T-helper 1 cell (primary cell): ENCODE measurements around the gene ZNF648.
"Not testable (repeated sequence)": the region's sequence is repeated elsewhere in the genome, so short reads cannot be mapped to it uniquely, and the experiment has no call there.

Source experiments
- DNase-seq, 5 donors: peaks; one replicate each; pipeline ENCODE4 v3.0.0-alpha.2; 2012 to 2020
- total RNA-seq, 4 donors: gene quantifications; one replicate each; lab custom pipeline; 2026; lab: John Stamatoyannopoulos, UW

ZNF648 gene, protein sequence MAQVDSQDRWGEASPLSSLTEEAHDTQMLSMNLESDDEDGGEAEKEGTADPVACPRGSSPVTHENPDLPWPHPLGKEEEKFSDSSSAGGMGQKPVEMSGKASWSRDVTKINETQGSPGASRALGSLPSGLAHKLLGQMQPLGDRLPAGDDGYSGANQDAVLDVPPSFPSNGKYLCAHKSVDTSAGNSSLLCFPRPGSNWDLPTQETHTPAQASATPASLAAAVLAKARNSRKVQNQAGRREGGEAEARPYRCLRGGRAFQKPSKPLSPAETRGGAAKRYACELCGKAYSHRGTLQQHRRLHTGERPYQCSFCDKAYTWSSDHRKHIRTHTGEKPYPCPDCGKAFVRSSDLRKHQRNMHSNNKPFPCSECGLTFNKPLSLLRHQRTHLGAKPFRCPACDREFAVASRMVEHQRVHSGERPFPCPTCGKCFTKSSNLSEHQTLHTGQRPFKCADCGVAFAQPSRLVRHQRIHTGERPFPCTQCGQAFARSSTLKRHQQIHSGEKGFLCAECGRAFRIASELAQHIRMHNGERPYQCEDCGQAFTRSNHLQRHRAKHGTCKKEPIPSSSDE
- 0 reads per million in 4 donors for total RNA-seq

GRCh38 chr1:182061594-182061993, at the start of gene ZNF648:
TSS of gene ZNF648 (minus strand) at chr1:182061712. CDS start at chr1:182058010, 3,702 bp downstream.
- no peak for DNase-seq

- DNase-seq: no peak
Measured at GRCh38 chr1:182110635-182111034, 49.1 kb upstream of the ZNF648 start.

GRCh38 chr1:182109771-182110170, 48.3 kb upstream of the ZNF648 start:
- DNase-seq: no peak

- DNase-seq: no peak
Measured at GRCh38 chr1:182107209-182107608, 45.7 kb upstream of the ZNF648 start.

DNA sequence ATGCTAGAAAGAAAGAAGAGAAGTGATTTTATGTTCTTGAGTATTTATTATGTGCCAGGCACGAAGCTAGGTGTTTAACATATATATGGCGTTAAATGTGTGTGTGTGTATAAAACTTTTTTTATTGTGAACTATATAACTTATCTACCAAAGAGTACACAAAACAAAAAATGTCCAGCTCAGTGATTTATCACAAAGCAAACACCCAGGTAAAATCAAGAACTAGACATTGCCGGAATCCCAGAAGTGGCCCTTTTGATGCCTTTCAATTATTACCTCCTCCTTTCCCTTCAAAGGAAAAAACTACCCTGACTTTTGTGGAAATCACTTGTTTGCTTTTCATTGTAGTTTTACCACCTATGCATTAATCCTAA, 40.5 kb upstream of the ZNF648 start:
- no peak for DNase-seq

DNA sequence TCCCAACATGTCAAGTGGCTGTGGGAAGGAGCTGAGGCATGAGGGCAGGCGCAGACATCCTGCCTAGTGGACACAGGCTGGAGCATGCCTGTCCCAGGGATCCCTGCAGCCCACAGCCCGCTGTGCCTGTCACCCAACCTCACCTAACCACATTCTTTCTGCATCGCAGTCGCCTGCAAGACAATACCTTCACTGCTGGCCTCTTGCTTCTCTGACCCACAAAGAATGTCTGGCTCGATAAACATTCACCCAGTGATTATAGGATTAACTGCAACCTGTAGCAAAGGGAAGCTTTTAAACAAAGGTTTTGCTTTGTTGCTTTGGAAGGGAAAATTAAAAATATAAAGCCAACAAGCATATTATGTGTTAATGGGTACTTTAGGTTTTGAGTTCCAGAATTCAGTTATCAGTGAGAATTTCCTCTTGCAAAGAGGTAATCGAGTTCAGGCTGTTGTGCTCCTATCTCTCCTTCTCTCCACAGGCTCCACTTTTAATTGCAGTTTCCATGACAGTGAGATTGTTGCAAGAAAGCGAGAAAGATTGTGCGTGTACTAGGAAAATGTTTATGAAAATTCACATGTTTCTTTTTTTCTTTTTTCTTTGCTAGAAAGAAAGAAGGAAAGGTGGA, 40.0 kb upstream of the ZNF648 start:
- no peak for DNase-seq

DNA sequence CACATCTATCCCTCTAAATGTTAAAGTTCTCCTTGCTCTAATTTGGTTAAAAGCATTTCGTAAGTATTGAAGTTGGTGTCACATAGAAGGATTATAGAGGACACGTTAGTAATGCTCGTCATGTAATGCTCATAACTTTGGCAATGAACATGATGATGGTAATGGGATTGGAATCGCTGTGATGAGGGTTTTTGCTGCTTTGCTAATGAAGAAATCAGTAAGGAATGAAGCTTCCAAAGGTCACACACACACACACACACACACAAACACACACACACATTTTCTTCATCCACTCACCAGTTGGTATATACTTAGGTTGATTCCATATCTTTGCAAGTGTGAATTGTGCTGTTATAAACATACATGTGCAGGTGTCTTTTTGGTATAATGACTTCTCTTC, 36.8 kb upstream of the ZNF648 start:
- DNase-seq: no peak

GRCh38 chr1:182095946-182096345, 34.4 kb upstream of the ZNF648 start:
- DNase-seq: no peak

DNA sequence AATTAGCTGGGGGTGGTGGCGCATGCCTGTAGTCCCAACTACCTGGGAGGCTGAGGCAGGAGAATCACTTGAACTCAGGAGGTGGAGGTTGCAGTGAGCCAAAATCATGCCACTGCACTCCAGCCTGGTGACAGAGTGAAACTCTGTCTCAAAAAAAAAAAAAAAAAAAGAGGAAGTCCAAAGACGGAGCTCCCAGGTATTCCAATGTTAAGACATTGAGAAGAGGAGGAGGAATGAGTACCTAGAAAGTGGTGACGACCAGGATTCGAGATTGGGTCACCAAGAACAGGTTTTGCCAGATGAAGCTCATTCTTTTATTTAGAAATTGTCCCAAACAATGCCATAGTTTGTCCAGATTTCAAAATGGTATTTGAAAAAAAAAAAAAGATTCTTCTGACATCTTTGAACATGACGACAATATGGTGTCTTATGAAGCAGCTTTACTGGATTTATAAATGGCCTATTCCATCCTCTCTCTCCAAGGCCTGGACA, 33.0 kb upstream of the ZNF648 start:
- DNase-seq: not testable (repeated sequence)

- no peak for DNase-seq
Measured at GRCh38 chr1:182093781-182094180, 32.3 kb upstream of the ZNF648 start.

GRCh38 chr1:182092336-182092735, 30.8 kb upstream of the ZNF648 start:
- DNase-seq: no peak

- DNase-seq: no peak
Measured at GRCh38 chr1:182091083-182091482, 29.6 kb upstream of the ZNF648 start.

GRCh38 chr1:182087719-182088350, 26.3 kb upstream of the ZNF648 start:
- peak in 2 of 5 donors; percentile 18 to 56 for DNase-seq

DNA sequence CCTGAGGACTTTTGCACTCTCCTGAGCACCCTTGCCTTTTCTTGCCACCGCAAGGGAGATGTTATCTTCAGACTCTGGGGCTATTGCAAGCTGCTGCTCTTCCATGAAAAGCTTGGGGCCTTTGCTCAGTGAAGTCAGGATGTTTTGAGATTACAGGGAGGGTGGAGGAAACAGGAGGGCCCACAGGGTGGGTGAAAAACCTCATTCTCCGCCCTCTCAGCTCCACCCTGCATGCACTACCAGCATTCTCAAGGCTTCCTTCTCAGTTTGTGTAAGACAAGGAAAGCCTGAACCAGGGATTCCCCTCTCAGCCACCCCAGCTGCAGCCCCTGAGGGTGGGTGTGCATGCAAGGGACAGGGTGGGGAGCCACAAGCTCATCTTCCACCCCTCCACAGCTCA, 25.8 kb upstream of the ZNF648 start:
- peak in 1 of 5 donors; percentile 73 for DNase-seq

GRCh38 chr1:182086620-182087019, 25.1 kb upstream of the ZNF648 start:
- no peak for DNase-seq

GRCh38 chr1:182086136-182086535, 24.6 kb upstream of the ZNF648 start:
- no peak for DNase-seq

GRCh38 chr1:182085726-182086125, 24.2 kb upstream of the ZNF648 start:
- no peak for DNase-seq

DNA sequence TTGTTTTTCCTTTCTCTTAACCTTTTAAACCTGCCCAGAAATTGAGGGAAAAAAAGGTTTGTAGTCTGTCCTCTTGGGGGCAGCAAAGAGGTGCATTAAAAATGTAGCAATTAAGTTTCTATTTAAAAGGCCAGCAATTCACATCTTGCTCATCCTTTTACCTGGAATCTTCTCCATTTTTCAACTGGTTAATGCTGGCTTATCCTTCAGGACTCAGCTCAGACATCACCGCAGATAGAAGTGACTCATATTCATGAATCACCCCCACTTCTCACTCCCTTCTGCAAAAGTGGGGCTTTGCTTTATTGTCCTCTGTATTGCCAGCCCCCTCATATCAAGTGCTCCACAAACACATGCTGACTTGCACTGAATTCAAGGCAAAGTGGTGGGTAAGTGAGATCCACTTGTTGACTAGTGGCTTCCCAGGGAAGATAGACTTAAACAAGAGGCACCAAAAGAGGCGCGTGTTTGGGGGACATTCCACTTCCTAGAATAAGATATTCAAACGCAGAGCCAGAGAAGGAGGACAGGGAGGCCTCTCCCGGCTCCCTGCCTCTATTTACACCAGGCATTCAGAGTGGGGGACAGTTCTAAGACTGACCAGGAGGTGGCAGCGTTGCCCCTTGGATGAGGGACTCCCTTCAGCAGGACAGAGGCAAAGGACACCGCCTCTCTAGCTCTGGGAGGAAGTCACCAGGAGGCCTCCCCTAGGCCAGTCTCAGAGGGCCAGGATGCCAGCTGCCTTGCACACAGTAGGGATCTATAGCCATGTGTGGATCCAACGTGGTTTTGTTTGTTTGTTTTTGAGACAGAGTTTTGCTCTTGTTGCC, 23.2 kb upstream of the ZNF648 start:
- peak; percentile 25 to 83 (median 62) for DNase-seq

DNA sequence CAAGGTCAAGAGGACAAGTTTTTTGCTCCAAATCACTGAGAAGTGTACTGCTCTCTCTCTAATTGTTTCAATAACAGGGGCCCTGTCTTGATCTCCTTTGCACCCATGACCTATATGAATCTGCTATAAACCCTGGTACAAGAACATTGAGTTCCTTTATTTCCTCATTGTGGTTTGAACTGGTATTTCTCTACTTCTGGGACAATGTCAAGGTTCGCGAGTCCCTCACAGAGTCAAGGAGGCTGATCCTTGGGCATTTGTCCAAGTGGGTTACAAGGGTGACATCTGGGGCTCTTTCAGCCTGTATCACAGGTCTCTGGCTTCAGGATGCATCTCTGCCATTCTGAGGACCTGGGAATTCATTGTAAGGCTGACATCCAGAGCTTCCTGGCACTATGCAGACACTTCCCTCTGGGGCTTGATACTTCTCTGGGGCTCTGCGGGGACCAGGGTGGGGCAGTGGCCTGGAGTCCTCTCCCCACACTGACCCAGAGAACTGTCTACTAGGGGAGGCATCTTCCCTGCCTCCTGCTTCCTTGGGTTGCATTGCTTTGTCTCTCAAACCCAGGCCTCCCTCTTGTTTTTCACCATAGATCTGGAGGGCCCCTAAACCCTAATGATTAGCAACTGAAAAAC, 22.5 kb upstream of the ZNF648 start:
- no peak for DNase-seq

GRCh38 chr1:182080955-182081582, 19.6 kb upstream of the ZNF648 start:
- DNase-seq: peak in 1 of 5 donors; percentile 44

DNA sequence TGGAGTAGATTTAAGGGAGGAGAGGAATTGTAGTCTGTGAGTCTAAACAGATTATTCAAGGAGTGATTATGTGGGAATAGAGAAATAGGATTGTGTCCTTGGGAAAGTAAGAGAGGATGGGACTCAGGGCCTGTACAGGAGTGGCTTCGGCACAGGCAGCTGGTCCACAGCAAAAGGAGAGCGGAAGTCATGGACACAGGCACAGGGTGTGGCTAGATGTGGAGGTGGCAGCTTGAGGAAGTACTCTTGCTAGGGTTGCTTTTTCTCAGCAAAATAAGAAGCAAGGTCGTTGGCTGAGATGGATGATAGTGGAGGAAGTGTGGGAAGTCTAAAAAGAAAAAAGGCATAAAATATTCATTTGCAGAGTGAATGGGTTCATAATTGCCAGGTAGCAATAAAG, 18.5 kb upstream of the ZNF648 start:
- no peak for DNase-seq
